Activated CD4-positive, alpha-beta T cell treated with anti-CD3 and anti-CD28 coated beads for 48 hours (primary cell): Measurements from ENCODE around the gene TCEA2.

Experiments
- DNase-seq: peaks from one replicate; pipeline ENCODE4 v3.0.0-alpha.2; 2020

TCEA2 gene

GRCh38 chr20:64067005-64067632 is 4.1 kb downstream of the TCEA2 start:
- DNase-seq, result no peak

- no peak for DNase-seq
Observed at GRCh38 chr20:64067733-64068307, 4.8 kb downstream of the TCEA2 start.

- no peak for DNase-seq
Observed at GRCh38 chr20:64068386-64069208, 5.6 kb downstream of the TCEA2 start.

GRCh38 chr20:64069209-64069613 is 6.2 kb downstream of the TCEA2 start:
- DNase-seq, result no peak

- no peak for DNase-seq
Observed at GRCh38 chr20:64069614-64070243, 6.7 kb downstream of the TCEA2 start.

GRCh38 chr20:64070244-64070993 is 7.4 kb downstream of the TCEA2 start:
- no peak for DNase-seq

- no peak for DNase-seq
Observed at GRCh38 chr20:64071341-64072332, 8.6 kb downstream of the TCEA2 start.

GRCh38 chr20:64072498-64073063 is 9.6 kb downstream of the TCEA2 start:
- no peak for DNase-seq

- no peak for DNase-seq
Observed at GRCh38 chr20:64073476-64074183, 10.6 kb downstream of the TCEA2 start.

- no peak for DNase-seq
Observed at GRCh38 chr20:64074184-64074789, 11.3 kb downstream of the TCEA2 start.

- DNase-seq, result no peak
Observed at GRCh38 chr20:64074963-64075362, 12.0 kb downstream of the TCEA2 start.

- DNase-seq, result no peak
Observed at GRCh38 chr20:64075556-64075955, 12.6 kb downstream of the TCEA2 start.

- DNase-seq, result no peak
Observed at GRCh38 chr20:64076061-64076997, 13.3 kb downstream of the TCEA2 start.

- DNase-seq, result peak; percentile 52
Observed at GRCh38 chr20:64077094-64077493, 14.1 kb downstream of the TCEA2 start.

GRCh38 chr20:64077541-64077875 is 14.5 kb downstream of the TCEA2 start:
- DNase-seq, result no peak

GRCh38 chr20:64077876-64078551 is 15.0 kb downstream of the TCEA2 start:
- peak; percentile 68 for DNase-seq

GRCh38 chr20:64078934-64079272 is 15.9 kb downstream of the TCEA2 start:
- no peak for DNase-seq

GRCh38 chr20:64079273-64080012 is 16.4 kb downstream of the TCEA2 start, which contains the start of gene RGS19:
Gene RGS19, minus strand, starts transcription at chr20:64079518. Its CDS starts 2,632 bp downstream, at chr20:64076886.
- peak; percentile 64 for DNase-seq
